NCI-H345 treated with DMSO at 0.1 percent for 48 hours (cell line): ENCODE results near the gene CTNNA3.

Experiments
- DNase-seq: peaks from one replicate; lab custom pipeline; 2025; ENCODE audit not compliant: unreplicated experiment; lab: John Stamatoyannopoulos, UW

CTNNA3 gene

DNA sequence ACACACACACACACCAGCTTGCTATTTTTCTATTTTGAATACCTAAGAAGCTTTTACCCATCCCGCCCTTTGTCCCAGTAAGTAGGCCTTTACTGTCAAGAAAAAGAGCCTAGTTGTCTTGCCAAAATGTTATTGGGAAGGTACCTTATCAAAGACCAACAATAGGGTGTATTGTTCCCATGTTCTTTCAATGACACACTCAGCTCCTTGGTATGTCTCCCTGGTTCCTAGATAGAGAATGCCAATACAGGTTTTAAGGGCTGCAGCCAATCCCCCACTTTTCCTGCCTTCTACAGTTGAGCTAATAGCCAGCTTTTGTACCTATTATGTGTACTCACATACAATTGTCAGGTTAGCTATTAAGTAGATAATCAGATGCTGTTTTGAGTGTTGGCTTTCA is 862.1 kb downstream of the CTNNA3 start:
- DNase-seq = no peak

DNA sequence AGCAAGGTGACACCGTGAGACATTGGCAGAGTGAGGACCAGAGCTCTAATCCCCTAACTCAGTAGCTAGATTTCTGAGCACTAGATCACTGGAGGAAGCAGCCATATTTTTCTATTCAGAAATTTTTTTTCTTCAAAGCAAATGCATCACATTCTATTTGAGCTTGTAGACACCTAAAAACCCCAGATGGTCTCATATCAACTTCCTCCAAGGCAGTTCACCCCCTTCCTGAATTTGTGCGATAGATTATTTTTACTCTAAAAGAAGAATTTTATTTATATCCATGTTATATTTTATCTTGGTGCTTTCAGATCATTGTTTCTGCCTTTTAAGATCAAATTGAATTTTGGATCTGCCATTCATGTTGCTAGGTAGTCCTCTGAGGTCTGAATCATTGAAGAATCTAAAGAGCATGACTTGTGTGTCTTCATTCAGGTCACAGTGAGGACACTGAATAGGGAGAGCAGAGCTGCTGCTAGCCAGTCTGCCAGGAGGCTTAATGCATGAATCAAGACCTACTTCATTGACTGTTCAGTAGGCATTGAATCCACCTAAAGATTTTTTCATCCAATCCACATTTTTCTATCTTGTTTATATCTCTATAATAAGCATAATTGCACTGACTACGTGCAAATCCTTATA is 863.1 kb downstream of the CTNNA3 start:
- no peak for DNase-seq

- no peak for DNase-seq
Observed at GRCh38 chr10:66828957-66829356, 867.0 kb downstream of the CTNNA3 start.

DNA sequence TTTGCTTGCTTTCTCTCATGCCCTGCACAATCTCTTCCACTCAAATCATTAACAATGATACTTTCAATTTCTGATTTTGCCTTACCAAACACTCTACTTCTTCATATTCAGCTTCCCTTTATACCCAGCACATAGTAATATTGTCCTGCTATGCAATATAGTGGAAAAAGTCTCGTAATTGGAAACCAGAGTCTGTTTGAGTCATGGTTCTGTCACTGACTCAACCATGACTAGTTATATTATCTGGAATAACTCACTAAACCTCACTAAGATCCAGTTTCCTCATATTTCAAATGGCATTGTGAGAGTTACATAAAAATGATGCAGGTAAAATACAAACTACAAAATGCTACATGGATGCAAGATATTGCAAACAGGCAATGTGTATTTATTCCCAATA is 868.6 kb downstream of the CTNNA3 start:
- no peak for DNase-seq

- no peak for DNase-seq
Observed at GRCh38 chr10:66823301-66823700, 872.7 kb downstream of the CTNNA3 start.

- DNase-seq = no peak
Observed at GRCh38 chr10:66822801-66823200, 873.2 kb downstream of the CTNNA3 start.

DNA sequence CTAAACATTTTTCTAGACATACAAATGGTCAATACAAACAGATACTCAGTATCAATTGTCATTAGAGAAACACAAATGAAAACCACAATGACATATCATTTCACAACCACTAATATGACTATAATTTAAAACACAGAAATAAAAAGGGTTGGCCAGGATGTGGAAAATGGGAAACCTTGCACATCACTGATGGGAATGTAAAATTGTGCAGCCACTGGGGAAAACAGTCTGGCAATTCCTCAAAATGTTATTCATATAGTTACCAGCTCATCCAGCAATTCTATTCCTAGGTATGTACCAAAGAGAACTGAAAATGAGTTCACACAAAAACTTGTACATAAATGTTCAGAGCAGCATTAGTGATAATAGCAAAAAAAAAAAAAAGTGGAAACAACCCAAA is 876.3 kb downstream of the CTNNA3 start:
- no peak for DNase-seq

GRCh38 chr10:66813122-66813521 is 882.9 kb downstream of the CTNNA3 start:
- no peak for DNase-seq

- DNase-seq = no peak
Observed at GRCh38 chr10:66811211-66811610, 884.8 kb downstream of the CTNNA3 start.

DNA sequence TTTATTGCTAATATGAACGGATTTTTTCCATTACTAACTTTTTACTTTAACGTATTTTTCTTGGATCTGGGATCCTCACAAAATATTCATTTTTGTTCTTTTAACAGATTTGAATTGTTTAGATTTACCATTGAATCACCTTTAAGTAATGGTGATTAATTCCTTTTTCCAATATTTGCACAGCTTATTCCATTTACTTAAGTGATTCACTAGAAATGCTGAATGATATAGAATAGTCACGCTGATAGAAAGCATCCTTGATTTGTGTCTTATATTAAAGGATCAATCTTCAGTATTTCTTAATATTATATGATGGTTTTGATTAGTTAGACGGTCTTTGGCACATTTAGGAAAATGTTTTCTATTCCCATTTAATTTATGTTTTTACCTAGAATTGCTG is 886.6 kb downstream of the CTNNA3 start:
- DNase-seq = no peak

DNA sequence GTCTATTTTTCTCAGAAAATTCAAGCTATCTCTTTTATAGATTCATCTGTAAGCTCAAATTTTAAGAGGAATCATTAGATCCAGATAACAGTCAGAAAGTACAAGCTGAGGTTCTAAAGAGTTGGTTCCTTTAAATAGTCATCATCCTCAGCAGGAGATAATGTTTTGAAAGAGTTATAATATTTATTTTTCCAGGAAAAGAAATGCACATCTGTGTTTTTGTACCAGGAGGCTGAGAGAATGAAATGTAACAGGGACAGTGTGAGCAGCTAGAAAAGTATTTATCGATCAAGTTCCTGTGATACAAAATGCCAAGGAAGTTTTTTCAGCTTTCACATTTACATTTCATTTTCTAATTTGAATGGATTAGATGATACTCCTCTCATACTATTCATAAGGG is 890.4 kb downstream of the CTNNA3 start:
- no peak for DNase-seq

DNA sequence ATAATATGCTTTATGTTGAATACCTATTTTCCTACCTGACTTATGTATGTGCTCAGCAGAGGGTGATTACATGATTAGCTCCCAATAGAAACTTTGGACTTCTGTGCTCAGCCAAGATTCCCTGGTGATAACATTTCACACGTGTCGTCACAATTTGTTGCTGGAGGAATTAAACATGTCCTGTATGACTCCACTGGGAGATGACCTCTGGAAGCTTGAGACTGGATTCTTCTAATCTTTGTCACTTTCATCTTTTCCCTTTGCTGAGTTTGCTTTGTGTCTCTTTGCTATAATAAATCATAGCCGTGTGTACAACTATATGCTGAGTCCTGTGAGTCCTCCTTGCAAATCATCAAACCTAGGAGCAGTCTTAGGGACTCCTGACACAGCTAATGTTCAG is 891.0 kb downstream of the CTNNA3 start:
- DNase-seq = no peak

- no peak for DNase-seq
Observed at GRCh38 chr10:66803174-66803573, 892.8 kb downstream of the CTNNA3 start.

- DNase-seq = no peak
Observed at GRCh38 chr10:66799474-66799873, 896.5 kb downstream of the CTNNA3 start.

DNA sequence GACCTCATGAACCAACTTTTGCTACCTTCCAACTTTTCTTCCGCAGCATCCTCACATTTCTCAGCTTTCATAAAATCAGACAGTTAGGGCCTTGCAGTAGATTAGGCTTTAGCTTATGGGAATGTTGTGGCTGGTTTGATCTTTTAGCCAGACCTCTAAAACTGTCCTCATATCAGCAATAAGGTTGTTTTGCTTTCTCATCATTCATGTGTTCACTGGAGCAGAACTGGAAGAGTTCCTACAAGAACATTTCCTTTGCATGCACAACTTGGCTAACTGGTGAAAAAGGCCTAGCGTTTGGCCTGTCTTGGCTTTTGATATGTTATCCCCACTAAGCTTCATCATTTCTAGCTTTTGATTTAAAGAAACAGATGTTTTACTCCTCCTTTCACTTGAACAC is 900.1 kb downstream of the CTNNA3 start:
- no peak for DNase-seq

- DNase-seq = no peak
Observed at GRCh38 chr10:66792441-66792840, 903.6 kb downstream of the CTNNA3 start.

DNA sequence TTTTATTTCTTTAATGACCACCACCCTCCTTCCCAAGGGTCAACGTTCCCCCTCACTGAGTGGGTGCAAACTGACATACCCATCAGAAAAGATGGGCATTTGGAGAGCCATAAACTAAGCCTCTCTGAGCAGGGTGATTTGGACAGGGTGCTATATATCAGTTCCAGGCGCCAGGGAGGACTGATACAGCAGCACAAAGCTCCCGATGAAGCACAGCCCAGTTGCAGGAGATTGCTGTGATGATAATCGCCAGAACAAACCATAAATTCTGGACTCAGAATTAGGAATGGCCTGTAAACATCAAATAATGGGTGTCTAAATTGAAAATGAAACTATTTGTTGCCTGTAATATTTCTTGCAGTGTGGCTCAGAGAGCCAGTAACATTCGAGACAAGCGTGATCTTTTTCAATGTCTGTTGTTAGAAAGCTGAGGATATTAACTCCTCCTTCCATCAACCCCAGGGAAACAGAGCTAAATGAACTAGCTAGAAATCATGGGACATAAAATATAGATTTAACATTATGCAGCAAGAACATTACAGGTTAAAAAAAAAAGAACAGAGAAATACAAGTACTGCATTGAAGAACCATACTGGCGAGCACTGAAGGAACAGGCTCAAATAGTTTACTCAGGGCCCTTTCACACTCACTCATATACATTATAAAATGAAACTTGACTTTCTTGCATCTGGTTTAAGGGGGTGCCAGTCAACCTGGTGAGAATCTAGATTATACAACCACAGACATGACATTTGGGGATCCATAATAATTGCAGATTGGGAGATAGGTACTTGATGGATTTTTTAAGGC is 907.6 kb downstream of the CTNNA3 start:
- no peak for DNase-seq

- DNase-seq = no peak
Observed at GRCh38 chr10:66786709-66787108, 909.3 kb downstream of the CTNNA3 start.

DNA sequence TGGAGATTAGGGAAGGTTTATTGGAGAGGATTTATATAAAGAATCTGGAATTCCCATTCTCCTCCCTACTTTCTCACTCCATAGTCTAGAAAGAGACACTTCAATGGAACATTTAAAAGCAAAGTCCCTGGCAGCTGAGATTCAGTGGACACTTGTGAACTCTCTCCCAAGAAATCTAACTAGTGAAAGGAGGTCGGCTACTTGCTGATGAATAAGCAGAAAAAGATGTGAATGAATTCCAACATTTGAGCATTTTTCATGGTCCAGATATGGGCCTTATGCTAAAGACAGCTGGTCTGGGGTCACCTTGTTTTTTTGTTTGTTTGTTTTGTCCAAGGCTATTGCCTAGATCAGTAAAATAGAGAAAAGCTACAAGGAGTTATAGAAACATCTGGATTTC is 911.2 kb downstream of the CTNNA3 start:
- no peak for DNase-seq

GRCh38 chr10:66783316-66783715 is 912.7 kb downstream of the CTNNA3 start:
- DNase-seq = no peak

GRCh38 chr10:66782776-66783175 is 913.2 kb downstream of the CTNNA3 start:
- no peak for DNase-seq

DNA sequence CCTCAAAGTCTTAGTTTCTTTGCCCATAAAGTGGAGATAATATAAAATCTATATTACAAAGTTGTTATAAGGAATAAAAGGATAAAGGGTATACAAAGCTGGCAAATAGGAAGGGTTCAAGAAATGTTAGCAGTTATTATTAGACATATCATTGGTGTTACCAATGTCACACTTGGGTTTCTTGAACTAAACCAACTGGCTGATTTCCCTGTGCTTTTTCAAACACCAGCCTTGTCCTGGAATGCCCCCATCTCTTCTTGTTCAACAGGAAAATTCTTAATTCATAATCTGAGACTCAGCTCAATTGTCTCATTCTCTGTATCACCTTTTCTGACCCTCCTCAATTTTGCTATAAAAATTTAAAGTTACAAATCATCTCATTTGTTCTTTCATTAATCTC is 913.9 kb downstream of the CTNNA3 start:
- DNase-seq = no peak

DNA sequence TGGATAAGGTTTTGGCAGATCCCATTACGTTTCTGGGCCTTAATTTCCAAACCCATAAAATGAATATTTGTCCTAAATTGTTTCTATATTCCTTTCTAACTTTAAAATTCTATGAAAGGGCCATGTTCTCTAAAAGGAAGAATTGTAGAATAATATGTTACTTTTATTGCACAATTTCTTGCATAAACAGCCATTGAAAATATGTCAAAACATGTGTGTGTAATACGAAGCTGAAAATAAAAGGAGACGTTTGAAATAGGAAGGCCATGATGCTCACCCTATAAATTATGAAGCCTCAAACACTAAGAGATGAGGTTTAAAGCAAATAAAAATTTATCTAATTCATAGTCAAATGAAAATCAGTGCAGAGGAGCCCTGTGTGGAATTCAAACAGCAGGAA is 915.2 kb downstream of the CTNNA3 start:
- no peak for DNase-seq
